Keratinocyte (primary cell): ENCODE results near the gene MYMK. TPM values are rescaled to one million over a fixed set of nuclear protein-coding genes. Genes with fewer than 3 reads are reported as not detected.

Experiments used
- DNase-seq: peaks from one replicate; pipeline ENCODE4 v3.0.0-alpha.2; 2011; ENCODE audit warnings: low read depth, missing footprints, low spot score
- FAIRE-seq: peaks from 2 replicates; lab custom pipeline; 2011; peaks lifted over from hg19 to GRCh38; lab: Jason Lieb, UNC
- H2AFZ ChIP-seq: 2 replicates; pipeline ENCODE4 v1.6.0; 2012; ENCODE audit warnings: low read length, control low read depth, inconsistent platforms; ENCODE audit not compliant: control insufficient read depth
- H3K27ac ChIP-seq: 2 replicates; pipeline ENCODE4 v1.5.1; 2011; ENCODE audit warnings: low read length; ENCODE audit not compliant: control insufficient read depth, insufficient read depth
- H3K27me3 ChIP-seq: 3 replicates; pipeline ENCODE4 v1.6.0; 2011; ENCODE audit warnings: low read length; ENCODE audit not compliant: control insufficient read depth, insufficient read depth; ENCODE audit errors: extremely low read depth
- H3K36me3 ChIP-seq, 2 experiments: 2 replicates in 1 of 2; 3 replicates in 1 of 2; pipeline ENCODE4 v1.5.1; 2011; ENCODE audit warnings: low read length in 2 of 2, mild to moderate bottlenecking in 1 of 2; ENCODE audit not compliant: control insufficient read depth in 2 of 2, insufficient read depth in 2 of 2; ENCODE audit errors: extremely low read depth in 1 of 2
- H3K4me1 ChIP-seq: 3 replicates; pipeline ENCODE4 v1.5.1; 2011; ENCODE audit warnings: low read length; ENCODE audit not compliant: control insufficient read depth, insufficient read depth; ENCODE audit errors: extremely low read depth
- H3K4me2 ChIP-seq: 3 replicates; pipeline ENCODE4 v1.6.0; 2011; ENCODE audit warnings: low read depth, low read length; ENCODE audit not compliant: control insufficient read depth, insufficient read depth; ENCODE audit errors: extremely low read depth
- H3K4me3 ChIP-seq, 3 experiments: fragments of 200-600 bp in 1 of 3; sonication (generic) in 1 of 3; 2 replicates in 2 of 3; 3 replicates in 1 of 3; pipeline ENCODE4 v1.5.1; 2011 to 2016; ENCODE audit warnings: low read length in 3 of 3, mild to moderate bottlenecking in 3 of 3, control low read depth in 2 of 3, inconsistent platforms in 1 of 3, low read depth in 1 of 3, mixed read lengths in 1 of 3, mixed run types in 1 of 3, moderate library complexity in 1 of 3; ENCODE audit not compliant: control insufficient read depth in 2 of 3, insufficient read depth in 2 of 3; ENCODE audit errors: extremely low read depth in 1 of 3
- H3K79me2 ChIP-seq: 2 replicates; pipeline ENCODE4 v1.6.0; 2012; ENCODE audit warnings: low read length; ENCODE audit not compliant: control insufficient read depth, insufficient read depth
- H3K9ac ChIP-seq: 3 replicates; pipeline ENCODE4 v1.6.0; 2011; ENCODE audit warnings: low read length; ENCODE audit not compliant: control insufficient read depth, insufficient read depth; ENCODE audit errors: extremely low read depth
- H3K9me1 ChIP-seq: 3 replicates; pipeline ENCODE4 v1.6.0; 2011; ENCODE audit warnings: low read length; ENCODE audit not compliant: control insufficient read depth, insufficient read depth; ENCODE audit errors: extremely low read depth
- H3K9me3 ChIP-seq: 2 replicates; pipeline ENCODE4 v1.5.1; 2012; ENCODE audit warnings: low read depth, low read length; ENCODE audit not compliant: control insufficient read depth
- H4K20me1 ChIP-seq: 3 replicates; pipeline ENCODE4 v1.6.0; 2011; ENCODE audit warnings: low read length; ENCODE audit not compliant: control insufficient read depth, insufficient read depth; ENCODE audit errors: extremely low read depth
- EZH2 ChIP-seq: IDR thresholded peaks from one replicate; pipeline ENCODE4 v1.6.1; 2012; ENCODE audit warnings: inconsistent platforms, mild to moderate bottlenecking, low read length, moderate library complexity
- dilution Hi-C: fragments of 300-500 bp; cut with MboI; formaldehyde crosslinking; loops from one replicate; pipeline ENCODE4 v1.7.0; 2020; ENCODE audit warnings: low sequenced_read_pairs; ENCODE audit not compliant: extremely low pct_ligation_motif_present
- polyA plus RNA-seq, 5 experiments: library from polyadenylated mRNA; depleted of rRNA in 3 of 5; stranded (reverse) in 3 of 5; stranded (forward) in 1 of 5; unstranded in 1 of 5; fragments of >200 nt; gene quantifications; 1 replicate in 1 of 5; 2 replicates in 3 of 5; 3 replicates in 1 of 5; pipeline versions ENCODE4 v1.2.1 to v1.2.3, GENCODE V29; 2011 to 2012; ENCODE audit warnings: missing spikeins in 2 of 5, low read depth in 1 of 5, low replicate concordance in 1 of 5
- TF ChIP-seq, protein P1 (sequence below), 3 experiments: IDR thresholded peaks in 1 of 3; conservative IDR thresholded peaks in 1 of 3; optimal IDR thresholded peaks in 1 of 3; 2 replicates in 2 of 3; 3 replicates in 1 of 3; pipeline versions ENCODE3 to v1.5.1; 2011; ENCODE audit warnings: low read length in 3 of 3, mild to moderate bottlenecking in 3 of 3, moderate library complexity in 2 of 3, control low read depth in 1 of 3, inconsistent platforms in 1 of 3; ENCODE audit not compliant: insufficient read depth in 2 of 3; ENCODE audit errors: extremely low read depth in 1 of 3

Gene MYMK
- polyA plus RNA-seq, 1 donor (not counting 4 experiments of a cell fraction or from before 2014, with no cell fraction given) = not detected

DNA sequence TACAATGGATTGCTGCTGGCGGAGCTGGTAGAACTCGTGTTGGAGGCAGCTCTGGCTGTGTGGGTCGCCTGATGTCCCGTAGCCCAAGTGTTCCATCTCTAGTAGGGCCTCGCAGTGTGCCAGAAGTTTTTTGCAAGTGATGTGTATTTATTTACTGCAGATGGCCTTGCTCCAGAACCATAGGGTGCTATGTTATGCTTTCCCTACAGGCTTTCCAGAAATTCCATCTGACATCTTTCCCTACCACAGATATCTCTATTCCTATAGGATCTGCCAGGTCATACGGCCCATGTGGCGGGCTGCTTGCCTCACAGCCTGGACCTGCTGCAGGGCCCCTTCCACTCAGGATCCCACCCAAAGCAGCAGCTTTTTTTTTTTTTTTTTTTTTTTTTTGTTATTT is 26.7 kb upstream of the MYMK start:
- Histone ChIP-seq H3K4me3 (no peak overlapping the region), H3K4me1 (no peaks in the 10 kb centered on the region), H3K9me3 (no peaks in the 10 kb centered on the region), H3K36me3 (no peaks in the 10 kb centered on the region), H3K27me3 (no peaks in the 10 kb centered on the region), H3K4me2 (no peak overlapping the region), H3K27ac (no peak overlapping the region), H3K9me1 (no peaks in the 10 kb centered on the region), H2AFZ (no peak overlapping the region), H3K9ac (no peak overlapping the region), H3K79me2 (no peaks in the 10 kb centered on the region), H4K20me1 (no peaks in the 10 kb centered on the region)
- DNase-seq (no peak), FAIRE-seq (no peak)
- dilution Hi-C loops = no loop called here
- TF ChIP-seq, protein P1, sequence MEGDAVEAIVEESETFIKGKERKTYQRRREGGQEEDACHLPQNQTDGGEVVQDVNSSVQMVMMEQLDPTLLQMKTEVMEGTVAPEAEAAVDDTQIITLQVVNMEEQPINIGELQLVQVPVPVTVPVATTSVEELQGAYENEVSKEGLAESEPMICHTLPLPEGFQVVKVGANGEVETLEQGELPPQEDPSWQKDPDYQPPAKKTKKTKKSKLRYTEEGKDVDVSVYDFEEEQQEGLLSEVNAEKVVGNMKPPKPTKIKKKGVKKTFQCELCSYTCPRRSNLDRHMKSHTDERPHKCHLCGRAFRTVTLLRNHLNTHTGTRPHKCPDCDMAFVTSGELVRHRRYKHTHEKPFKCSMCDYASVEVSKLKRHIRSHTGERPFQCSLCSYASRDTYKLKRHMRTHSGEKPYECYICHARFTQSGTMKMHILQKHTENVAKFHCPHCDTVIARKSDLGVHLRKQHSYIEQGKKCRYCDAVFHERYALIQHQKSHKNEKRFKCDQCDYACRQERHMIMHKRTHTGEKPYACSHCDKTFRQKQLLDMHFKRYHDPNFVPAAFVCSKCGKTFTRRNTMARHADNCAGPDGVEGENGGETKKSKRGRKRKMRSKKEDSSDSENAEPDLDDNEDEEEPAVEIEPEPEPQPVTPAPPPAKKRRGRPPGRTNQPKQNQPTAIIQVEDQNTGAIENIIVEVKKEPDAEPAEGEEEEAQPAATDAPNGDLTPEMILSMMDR (optimal IDR thresholded peaks at IDR 0.05 in 1 of 3, IDR thresholded peaks at IDR 0.05 in 1 of 3, conservative IDR thresholded peaks at IDR 0.05 in 1 of 3; ENCODE audit: extremely low read depth in 1 of 3, insufficient read depth in 2 of 3, low read length in 3 of 3) = no peak
- no peak for TF ChIP-seq EZH2

DNA sequence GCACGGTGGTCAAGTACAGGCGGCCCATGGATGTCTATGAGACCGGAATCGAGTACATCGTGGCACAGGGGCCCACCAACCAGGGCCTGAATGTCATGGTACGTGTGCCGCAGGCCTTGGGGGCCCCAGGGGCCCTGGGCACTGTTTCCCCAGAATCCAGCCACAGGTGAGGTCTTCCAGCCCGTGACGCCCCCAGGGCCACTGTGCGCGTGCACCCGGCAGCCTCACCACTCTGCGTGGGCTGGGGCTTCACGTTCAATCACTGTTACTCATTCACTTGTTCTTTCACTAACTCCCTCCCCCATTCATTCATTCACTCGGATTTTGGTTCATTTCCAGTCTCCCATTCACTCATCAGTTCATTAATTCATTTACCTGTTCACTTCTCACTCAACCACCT is 22.4 kb upstream of the MYMK start:
- FAIRE-seq (no peak), DNase-seq (no peak)
- H3K36me3 ChIP-seq = no peaks in the 10 kb centered on the region
- H3K9ac ChIP-seq = no peak overlapping the region
- no peaks in the 10 kb centered on the region for H3K9me1 ChIP-seq
- TF ChIP-seq, protein P1 (optimal IDR thresholded peaks at IDR 0.05 in 1 of 3, IDR thresholded peaks at IDR 0.05 in 1 of 3, conservative IDR thresholded peaks at IDR 0.05 in 1 of 3; ENCODE audit: extremely low read depth in 1 of 3, insufficient read depth in 2 of 3, low read length in 3 of 3) = no peak
- no peak for TF ChIP-seq EZH2
- H3K4me1 ChIP-seq = no peaks in the 10 kb centered on the region
- H2AFZ ChIP-seq = no peak overlapping the region
- H3K9me3 ChIP-seq = no peaks in the 10 kb centered on the region
- H3K4me2 ChIP-seq = no peak overlapping the region
- H3K27ac ChIP-seq = no peak overlapping the region
- dilution Hi-C loops = no loop called here
- no peak overlapping the region for H3K4me3 ChIP-seq
- H3K79me2 ChIP-seq = no peaks in the 10 kb centered on the region
- no peaks in the 10 kb centered on the region for H4K20me1 ChIP-seq
- H3K27me3 ChIP-seq = peaks cover 7% of the 10 kb centered on the region
